ENCODE results near the gene CRHR1.

GRCh38 chr17:45757431-45758218 is 26.5 kb upstream of the CRHR1 start:
- TF ChIP-seq EZH2 (IDR thresholded peaks at IDR 0.05) (no peak), POLR2AphosphoS5 (IDR thresholded peaks at IDR 0.05; ENCODE audit: borderline replicate concordance, low read depth, low read length) (no peak), FOXP2 (optimal IDR thresholded peaks at IDR 0.05; ENCODE audit: control extremely low read depth, extremely low read length, insufficient read depth) (no peak)
